AG09309 (cell line): Measurements from ENCODE around the gene RHPN2.
"Not testable (repeated sequence)": the region's sequence is repeated elsewhere in the genome, so short reads cannot be mapped to it uniquely, and the experiment has no call there.

Source experiments
- DNase-seq: peaks from one replicate; pipeline ENCODE4 v3.0.0-alpha.2; 2010; ENCODE audit warnings: low read depth
- H3K4me3 ChIP-seq: 2 replicates; pipeline ENCODE4 v1.5.1; 2011; ENCODE audit warnings: mild to moderate bottlenecking, low read depth, low read length, moderate library complexity; ENCODE audit not compliant: control insufficient read depth
- TF ChIP-seq, protein P1 (sequence below): IDR thresholded peaks from 2 replicates; pipeline ENCODE4 v1.5.1; 2011; ENCODE audit warnings: mild to moderate bottlenecking, low read depth, low read length, inconsistent platforms; ENCODE audit not compliant: insufficient read depth, control insufficient read depth; ENCODE audit errors: missing control alignments

The RHPN2 gene

DNA sequence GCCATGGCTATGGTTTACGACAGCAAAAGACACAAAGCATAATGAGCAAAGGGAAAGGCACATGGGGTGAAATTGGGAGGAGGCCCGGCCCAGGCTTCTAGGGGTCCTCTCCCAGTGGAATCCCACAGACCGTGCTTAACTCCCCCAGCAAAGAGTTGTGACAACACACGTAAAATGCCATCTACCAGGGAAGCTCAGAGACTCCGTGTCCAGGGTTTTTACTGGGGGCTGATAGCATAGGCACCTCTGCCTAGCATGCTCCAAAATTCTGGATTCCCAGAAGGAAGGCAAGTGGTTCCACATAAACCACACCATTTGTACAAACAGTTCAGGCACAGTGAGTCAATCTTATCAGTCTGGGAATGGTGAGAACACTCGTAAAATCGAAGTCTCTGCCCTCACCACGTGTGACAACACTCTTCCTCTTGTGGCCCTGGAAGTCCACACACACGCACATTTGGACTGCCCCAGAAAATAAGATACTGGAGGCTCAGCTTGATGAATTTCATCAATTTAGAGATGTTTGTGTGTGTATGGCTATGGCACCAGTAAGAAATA is 34.9 kb downstream of the RHPN2 start:
- no peak overlapping the region for H3K4me3 ChIP-seq
- TF ChIP-seq, protein P1, sequence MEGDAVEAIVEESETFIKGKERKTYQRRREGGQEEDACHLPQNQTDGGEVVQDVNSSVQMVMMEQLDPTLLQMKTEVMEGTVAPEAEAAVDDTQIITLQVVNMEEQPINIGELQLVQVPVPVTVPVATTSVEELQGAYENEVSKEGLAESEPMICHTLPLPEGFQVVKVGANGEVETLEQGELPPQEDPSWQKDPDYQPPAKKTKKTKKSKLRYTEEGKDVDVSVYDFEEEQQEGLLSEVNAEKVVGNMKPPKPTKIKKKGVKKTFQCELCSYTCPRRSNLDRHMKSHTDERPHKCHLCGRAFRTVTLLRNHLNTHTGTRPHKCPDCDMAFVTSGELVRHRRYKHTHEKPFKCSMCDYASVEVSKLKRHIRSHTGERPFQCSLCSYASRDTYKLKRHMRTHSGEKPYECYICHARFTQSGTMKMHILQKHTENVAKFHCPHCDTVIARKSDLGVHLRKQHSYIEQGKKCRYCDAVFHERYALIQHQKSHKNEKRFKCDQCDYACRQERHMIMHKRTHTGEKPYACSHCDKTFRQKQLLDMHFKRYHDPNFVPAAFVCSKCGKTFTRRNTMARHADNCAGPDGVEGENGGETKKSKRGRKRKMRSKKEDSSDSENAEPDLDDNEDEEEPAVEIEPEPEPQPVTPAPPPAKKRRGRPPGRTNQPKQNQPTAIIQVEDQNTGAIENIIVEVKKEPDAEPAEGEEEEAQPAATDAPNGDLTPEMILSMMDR, result no peak
- DNase-seq, result no peak

DNA sequence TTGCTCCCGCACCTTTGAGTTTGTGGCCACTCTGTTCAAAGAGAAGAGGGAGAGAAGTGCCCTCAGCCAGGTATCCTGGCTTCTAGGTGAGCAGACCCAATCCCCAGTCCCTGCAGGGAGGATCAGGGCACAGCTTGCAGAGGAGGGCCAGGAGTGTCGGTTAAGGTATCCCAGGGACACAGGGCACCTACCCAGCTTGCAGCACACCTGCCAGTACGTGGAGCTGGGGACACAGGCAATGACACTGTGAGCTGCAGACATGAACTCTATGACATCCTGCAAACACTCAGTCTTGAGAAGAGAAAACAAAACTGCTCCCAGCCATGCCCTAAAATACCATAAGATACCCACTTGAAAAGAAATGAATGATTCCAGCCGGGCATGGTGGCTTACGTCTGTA is 38.1 kb downstream of the RHPN2 start:
- not testable (repeated sequence) for H3K4me3 ChIP-seq, DNase-seq

DNA sequence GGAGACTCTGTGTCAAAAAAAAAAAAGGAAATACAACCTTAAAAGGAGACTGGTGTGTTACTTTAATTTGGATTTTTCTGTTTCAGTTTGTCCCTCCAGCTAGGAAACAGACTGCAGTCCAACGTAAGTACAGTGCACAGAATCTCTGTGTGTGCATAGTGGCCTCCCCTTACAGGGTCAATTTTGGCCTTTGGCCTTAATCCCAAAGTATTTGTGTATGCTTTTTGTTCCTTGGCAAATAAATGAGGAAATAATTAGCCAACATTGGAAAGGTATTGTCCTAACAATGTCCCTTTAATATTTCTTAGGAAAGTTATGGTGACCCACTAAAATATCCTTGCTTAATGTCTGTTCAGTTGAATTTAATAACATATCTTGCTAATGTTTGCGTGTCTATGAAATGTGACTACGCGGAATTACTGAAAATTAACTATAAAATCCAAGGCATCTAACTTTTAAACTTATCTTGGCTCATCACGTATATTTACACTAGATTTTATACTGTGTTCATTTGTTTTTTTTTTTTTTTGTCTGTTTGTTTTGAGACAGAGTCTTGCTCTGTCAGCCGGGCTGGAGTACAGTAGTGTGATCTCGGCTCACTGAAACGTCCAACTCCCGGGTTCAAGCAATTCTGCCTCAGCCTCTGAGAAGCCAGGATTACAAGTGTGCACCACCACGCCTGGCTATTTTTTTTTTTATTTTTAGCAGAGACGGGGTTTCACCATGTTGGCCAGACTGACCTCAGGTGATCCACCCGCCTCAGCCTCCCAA is 39.0 kb downstream of the RHPN2 start:
- H3K4me3 ChIP-seq, DNase-seq: not testable (repeated sequence)

DNA sequence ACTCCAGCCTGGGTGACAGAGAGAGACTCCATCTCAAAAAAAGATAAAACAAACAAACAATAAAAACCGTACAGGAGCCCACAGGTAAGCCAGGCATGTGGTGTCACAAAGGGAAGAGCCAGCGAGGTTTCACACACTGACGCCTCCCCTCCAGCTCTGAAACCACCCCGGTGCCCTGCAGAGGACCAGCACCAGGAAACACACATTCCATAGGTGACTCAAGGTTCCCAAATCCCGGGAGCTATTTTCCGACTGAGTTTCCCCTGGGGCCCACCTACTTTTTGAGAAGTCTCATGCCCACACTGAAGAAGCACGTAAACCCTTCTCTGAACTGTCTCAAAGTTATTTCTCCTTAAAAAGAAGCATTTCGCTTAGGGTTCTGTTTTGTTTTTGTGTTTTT is 40.3 kb downstream of the RHPN2 start:
- TF ChIP-seq, protein P1, result no peak
- H3K4me3 ChIP-seq, result no peak overlapping the region
- DNase-seq, result no peak

DNA sequence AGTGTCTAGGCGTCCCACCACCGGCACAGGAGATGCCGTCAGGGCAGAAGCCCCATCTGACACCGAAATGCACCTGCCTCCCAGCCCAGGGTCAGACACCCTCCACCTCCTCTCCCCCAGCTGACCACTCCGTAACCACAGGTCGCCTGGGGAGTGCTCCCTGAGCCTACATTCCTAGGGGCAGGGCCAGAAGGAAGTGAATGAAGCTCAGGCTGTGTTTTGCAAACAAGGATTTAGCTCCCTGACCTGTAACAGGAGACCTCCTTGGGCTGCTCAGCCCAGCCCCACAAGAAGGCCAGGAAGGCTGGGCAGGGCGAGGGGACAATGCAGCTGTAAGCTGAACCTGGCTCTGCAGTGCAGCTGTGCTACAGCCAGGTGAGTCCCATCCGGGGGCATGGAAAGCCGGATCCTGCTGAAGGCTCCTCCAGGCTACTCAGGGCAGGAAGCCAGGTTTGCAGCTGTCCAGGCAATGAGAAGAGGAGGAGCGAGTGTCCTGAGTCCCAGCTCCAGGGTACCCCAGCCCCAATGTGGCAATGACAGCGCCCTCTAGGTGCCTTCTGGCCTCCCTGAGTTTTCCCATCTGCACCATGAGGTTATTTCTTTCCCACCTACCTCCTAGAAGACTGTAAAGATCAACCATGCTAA is 42.1 kb downstream of the RHPN2 start:
- DNase-seq, result no peak
- H3K4me3 ChIP-seq, result no peak overlapping the region
- TF ChIP-seq, protein P1, result no peak

DNA sequence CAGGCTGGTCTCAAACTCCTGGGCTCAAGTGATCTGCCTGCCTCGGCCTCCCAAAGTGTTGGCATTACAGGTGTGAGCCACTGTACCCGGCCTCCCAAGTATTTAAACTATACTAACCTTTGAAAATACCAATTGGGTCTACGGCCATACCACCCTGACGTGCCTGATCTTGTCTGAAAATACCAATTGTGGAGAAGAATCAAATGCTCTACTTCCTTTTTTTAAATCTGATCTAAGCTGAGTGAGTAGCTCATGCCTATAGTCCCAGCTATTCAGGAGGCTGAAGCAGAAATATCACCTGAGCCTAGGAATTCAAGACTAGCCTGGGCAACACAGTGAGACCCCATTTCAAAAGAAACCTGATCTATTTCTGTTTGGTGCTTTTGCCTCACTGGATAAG is 53.8 kb downstream of the RHPN2 start:
- not testable (repeated sequence) for H3K4me3 ChIP-seq, DNase-seq

DNA sequence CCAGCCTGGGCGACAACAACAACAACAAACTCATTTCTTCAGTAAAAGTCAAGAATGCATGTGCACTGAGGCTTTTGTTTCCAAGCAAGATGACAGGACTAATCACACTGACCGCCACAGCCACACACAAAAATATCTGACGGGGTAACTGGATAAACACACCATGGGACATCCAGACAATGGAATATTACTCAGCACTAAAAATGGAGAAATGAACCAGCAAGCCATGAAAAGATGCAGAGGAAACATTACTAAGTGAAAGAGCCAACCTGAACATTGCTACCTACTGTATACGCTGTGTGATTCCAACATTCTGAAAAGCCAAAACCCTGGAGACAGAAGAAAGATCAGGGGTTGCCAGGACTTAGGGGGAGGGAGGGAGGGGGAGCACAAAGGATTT is 56.0 kb downstream of the RHPN2 start:
- DNase-seq, result no peak
- TF ChIP-seq, protein P1, result no peak

DNA sequence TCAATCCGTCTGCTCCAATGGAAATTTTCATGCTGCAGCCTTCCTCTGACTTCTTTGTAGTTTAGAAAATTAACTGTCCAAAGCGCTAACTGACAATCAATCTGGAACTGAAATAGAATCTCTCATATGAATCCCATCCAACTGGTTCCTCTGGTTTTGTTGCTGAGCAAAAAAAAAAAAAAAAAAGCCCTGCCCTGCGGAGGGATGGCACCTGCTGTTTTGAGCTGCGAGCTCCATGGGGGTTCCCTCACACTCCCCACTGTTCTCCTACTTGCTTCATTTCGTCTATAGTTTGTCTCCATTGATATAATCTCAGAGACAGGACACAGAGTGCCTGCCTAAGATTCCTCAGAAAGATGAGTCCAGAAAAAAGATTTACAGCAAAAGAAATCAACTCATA is 59.2 kb downstream of the RHPN2 start:
- TF ChIP-seq, protein P1, result no peak
- DNase-seq, result no peak
- H3K4me3 ChIP-seq, result no peak overlapping the region

More for the DNA sequence above, 56.0 kb downstream of the RHPN2 start:
- H3K4me3 ChIP-seq, result no peak overlapping the region

DNA sequence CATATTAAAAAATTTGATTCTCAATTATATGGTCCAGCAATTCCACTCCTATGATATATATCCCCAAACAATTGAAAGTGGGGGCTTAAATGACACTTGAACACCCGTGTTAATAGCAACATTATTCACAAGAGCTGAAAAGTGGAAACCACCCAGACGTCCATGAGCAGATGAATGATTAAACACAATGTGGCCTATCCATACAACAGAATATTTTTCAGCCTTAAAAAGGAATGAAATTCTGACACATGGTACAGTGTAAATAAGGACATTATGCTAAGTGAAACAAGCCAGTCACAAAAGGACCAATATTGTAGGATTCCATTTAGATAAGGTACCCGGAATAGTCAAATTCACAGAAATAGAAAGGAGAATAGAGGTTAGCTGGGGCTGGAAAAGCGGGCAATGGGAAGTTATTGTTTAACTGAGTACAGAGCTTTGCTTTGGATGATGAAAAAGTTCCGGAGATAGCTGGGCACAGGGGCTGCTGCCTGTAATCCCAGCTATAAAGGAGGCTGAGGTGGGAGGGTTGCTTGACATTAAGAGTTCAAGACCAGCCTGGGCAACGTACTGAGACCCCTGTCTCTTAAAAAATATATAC is 61.2 kb downstream of the RHPN2 start:
- DNase-seq, H3K4me3 ChIP-seq: not testable (repeated sequence)

DNA sequence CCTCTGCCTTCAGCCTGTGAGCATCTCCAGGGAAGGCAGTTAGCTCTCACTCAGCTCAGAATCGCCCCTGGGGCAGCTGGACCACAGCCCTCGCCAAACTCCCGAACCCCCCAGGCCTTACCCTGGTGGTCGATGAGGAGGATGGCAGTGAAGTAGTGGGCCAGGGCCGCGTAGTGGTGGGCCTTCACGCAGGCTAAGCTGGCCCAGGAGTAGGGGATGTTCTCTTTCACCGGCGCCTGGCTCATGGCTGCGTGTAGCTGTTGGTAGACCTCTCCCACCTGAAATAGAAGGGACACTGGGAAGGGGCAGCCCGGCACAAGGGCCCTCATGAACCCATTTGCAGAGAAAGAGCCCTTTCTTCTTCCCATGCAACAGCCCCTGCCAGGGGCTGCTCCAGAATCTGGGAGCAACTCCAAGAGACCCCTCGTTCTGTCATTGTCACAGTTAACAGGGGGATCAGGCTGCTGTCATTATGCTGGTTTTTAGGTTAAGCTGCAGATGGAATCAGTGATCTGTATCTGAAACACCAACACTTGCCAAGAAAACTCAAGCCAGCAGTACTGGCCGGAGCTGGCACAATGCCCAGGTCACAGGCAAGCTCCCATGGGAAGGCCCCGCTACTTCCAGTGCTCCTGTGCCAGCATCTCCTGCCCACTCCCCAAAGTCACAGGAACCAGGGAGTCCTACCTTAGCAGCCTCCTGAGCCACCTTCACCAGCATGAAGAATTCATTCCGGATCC is 62.4 kb downstream of the RHPN2 start:
- H3K4me3 ChIP-seq, DNase-seq: not testable (repeated sequence)
